Middle frontal gyrus (tissue), 1 donor: ENCODE measurements around the gene RNF149.
"Not testable (repeated sequence)": the region's sequence is repeated elsewhere in the genome, so short reads cannot be mapped to it uniquely, and the experiment has no call there.

Source experiments
- DNase-seq: peaks from one replicate; pipeline ENCODE4 v3.0.0-alpha.2; 2015; ENCODE audit warnings: low spot score; ENCODE audit errors: extremely low spot score

RNF149 gene

DNA sequence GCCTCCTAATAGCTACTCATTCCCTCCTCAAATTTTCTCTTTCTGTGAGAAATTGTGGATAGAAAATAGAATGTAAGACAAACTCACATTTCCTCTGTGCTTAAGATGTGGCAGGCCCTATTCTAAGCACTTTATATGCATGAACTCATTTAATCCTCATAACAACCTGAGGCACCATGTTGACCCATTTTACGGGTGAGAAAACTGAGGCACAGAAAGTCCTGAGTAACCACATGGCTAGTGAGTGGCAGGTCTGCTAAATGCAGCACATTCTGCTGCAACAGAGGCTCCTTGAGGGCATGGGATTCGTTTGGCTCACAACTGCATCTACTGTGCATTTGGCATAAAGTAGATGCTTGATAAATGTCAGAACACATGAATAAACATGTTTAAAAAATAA is 22.7 kb upstream of the RNF149 start:
- no peak for DNase-seq

DNA sequence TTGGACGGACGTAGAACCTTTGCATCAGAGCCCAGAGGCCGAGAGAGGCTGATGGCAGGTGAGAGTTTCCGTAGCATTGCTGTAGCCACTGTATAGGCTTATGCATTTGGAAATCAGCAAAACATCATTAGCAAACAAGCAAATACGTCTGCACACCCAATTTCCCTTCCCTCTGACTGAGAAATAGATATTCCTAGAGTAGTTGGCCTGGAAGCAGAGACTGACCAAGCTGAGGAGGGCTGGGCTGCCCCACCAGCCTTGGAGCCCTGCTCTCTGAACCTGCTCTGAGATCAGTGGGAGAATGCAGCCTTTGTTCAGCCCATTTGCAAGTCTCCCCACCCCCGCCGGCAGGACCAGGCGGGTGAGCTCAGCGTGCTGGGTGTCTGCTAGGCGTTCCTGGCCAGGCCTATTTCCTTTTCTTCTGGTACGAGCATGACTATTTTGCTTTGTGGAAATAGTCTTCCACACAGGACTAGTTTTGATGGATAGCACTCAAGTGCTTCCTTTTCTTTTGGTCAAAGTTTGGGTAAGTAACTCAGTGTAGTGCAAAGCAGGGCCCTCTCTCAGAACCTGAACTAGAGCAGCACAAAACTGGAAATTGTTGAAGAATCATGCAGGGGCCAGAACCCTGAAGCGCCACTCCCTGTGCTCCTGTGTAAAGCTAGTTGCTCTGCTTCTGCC is 21.9 kb upstream of the RNF149 start:
- DNase-seq = peak; percentile 37

DNA sequence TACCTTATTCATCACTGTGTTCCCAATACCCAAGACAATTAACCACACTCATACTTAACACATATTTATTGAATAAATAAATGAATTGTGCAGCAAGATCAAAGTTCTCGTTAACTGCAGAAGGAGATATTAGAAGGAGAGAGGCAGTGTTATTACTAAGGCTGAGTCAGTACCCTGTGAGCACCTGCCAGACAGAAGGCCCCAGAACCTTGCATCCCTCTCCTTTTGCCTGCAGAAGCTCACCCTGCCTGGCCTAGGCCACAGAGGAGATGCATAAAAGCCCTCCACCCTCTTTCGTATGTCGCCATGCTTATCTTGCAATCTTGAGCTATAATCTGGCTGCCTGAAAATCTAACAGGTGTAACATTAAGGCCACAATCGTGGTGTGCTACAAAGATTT is 20.5 kb upstream of the RNF149 start:
- no peak for DNase-seq

DNA sequence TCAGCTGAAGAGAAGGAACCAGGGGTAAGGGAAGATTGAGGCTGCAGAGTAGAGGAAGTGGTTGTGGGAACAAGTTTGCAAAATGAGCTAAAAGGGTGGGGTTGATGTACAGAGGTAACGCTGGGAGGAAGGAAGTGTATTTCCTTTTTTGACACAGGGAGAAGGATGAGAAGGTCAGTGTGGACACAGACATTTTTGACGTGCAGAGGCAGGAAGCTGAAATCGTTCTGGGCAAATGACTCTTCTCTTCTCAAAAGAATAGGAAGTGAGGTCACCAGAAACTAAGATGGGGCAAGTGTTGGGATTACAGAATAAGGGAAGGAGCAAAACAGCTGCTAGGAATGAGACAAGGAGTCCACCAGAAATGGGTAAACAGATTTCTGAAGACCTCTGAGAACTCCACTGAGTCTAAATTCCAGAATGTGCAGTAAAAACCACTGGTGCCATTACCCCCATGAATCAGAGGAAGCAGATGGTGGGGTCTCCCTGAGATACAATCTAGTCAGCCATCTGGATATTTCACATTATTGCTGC is 20.0 kb upstream of the RNF149 start:
- no peak for DNase-seq

DNA sequence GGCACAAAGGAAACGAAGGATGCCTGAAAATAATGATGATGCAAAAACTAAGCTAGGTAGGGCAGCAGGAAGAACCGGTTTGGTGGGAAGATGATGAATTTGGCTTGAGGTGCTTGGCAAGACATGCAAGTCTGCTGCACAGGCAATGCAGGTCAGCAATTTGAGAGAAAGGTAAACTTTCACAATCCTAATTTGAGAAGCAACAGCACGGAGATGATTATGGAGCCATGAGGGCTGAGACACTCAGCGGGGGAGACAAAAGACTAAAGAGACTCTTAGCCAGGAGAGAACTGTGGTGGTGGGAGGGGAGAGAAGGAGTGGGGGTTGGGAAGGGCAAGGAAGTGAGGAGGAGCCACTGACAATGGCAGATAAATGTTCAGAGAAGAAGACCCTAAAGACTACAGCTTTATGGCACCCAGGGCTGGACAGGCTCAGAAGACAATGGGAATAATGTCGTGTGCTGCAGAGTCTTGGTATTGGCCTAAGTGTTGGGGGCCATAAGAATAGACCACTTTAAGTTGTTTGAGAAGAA is 19.4 kb upstream of the RNF149 start:
- DNase-seq = no peak

DNA sequence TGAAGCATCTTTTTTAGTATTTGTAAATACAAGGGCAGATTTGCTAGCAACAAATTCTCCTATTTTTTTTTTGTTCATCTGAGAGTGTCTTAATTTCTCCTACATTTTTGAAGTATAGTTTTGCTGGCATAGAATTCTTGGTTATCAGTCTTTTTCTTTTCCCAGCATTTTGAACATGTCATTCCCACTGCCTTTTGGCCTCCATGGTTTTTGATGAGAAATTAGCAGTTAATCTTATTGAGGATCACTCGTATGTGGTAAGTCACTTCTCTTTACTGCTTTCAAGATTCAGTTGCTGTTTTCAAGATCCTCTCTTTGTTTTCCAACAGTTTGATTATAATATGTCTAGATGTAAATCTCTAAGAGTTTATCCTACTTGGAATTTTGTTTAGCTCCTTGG is 16.9 kb upstream of the RNF149 start:
- no peak for DNase-seq

DNA sequence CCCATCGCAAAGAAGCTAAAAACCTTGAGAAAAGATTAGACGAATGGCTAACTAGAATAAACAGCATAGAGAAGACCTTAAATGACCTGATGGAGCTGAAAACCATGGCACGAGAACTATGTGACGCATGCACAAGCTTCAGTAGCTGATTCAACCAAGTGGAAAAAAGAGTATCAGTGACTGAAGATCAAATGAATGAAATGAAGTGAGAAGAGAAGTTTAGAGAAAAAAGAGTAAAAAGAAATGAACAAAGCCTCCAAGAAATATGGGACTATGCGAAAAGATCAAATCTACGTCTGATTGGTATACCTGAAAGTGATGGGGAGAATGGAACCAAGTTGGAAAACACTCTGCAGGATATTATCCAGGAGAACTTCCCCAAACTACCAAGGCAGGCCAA is 8.1 kb upstream of the RNF149 start:
- not testable (repeated sequence) for DNase-seq

DNA sequence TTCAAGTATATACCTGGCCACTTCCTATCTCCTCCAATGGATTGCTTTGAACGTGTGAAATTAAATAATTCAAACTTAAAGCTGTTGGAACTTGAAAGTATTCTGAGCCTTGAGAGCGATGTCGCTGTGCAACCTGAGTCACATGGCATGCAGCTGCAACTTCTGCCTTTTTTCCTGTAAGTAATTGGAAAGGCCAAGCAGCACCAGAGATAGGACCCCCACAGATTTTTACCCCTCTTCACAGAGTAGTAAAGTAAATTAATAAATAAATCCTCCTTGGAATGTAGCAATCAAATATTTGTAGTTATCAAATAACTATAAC is 3.2 kb upstream of the RNF149 start:
- no peak for DNase-seq

DNA sequence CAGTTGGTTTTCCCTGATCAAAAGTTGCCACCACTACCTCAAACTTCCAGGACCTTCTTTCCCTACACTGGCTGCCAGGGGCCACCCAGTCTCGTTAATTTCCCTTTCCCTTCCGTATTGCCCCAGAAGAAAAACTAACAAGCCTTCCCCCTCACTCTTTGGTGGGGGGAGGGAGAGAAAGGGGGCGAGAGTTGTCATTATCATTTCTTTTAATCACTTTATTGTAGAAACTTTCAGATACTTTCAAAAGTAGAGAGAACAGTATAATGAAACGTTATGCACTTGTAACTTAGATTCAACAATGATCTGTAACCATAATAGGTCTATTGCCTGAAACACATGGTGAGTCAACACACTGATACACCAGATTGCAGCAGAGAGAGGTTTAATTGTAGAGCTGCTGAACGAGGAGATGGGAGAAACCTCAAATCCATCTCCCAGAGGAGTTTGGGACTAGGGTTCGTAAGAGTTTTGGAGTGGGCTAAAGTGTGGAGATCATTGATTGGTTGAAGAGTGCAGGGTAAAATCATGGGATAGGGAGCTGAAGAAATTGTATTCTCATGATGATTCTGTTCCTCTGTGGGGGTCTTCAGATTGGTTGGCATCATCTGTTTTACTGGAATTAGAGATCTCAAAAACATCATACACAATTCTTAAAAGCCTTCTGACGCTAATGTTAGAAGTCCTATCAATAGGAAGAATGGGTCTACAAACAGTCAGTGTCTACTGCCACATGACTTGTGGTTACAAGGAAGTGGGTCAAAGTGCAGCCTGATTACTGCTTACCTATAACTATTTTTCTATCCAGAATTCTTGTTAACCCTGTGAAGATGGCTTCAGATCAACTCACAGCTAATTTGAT is 2.6 kb upstream of the RNF149 start:
- no peak for DNase-seq

DNA sequence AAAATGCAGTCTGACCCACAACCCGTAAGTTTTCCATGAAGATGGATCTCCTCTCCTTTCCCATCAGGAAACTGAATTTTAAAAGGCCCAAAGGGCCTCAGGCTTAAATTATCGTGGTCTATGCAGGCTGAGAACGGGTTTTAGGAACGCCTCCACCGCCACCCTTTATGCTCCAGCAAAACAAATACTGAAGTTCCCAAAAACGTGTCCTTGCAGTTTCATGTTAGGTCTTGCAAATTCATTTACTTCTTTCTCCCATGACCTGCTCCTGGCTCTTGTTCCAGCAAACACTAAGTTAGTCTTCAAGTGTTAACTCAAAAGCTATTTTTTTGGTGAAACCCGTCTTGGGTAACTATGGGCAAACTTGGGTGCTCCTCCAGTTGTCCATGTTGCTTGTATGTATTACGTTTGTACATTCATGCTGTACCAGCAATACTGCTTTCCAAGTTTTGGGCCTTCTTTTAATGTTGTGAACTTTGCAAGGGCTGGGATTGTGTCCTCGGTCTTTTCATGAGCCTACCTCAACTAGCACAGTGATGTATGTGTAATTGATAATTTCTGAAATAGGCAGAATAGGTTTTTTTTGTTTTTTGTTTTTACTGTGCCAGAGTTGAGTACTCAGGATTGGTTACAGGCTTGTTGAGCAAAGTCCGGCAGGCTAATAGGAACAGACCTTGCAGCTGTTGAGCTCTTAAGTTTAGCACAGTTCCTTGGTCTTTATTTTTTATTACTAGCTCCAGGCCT is 1.8 kb upstream of the RNF149 start:
- no peak for DNase-seq

DNA sequence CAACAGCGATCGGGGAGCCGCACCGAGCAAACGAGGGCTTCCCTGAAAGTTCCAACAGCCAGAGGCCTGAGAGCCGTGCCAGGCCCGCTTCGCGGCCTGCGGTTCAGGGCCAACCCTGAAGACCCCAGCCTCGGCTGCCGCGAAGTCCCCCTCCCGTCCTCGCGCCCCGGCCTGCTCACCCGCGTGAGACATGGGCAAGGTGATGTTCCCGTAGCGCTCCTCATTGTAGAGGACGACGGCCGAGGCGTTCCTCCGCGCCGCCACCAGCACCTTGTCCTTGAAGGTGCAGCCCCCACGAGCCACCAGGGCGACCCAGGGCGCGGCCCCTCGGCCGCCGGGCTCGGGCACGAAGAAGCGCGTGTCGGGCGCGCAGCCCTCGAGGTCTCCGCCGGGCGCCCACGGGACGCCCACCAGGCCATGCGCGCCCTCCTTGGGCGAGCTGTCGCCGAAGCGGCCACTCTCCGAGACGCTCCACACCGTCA is 510 bp downstream of the RNF149 start:
- no peak for DNase-seq

DNA sequence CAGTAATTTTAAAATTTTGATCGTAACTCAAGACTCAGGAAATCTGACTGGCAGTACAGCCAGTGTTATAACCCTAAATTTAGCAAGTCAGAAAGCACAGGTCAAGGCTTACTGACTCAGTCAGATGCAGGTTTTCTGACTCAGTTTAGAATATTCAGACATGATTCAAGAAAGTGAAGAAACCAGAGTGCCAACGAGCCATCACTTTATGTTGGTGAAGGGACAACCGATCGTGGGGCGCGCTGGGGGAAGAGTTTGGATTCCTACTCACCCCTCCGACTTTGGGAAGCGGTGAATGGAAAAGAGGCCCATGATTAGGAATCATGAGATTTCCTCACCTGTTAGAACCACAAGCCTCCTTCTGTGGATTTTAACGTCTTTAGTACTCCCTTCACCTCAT is 998 bp downstream of the RNF149 start:
- DNase-seq = no peak

DNA sequence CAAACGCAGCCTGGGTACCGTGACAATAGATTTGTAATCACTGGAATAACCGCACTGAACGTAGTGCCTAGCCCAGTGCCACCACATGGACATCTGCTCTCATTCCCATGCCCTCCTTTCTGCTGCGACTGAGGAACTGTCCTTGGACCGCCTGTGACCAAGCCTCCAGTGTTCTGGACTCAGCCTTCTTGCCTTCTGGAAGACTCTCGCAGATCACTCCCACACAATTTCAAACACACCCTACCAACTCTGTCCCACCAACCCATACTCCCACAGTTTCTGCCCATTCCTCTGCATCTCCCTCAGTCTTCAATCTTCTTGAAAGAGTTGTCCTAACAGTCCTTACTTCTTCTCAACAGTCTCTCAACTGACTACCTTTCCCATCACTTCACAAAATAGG is 2.1 kb downstream of the RNF149 start:
- no peak for DNase-seq

DNA sequence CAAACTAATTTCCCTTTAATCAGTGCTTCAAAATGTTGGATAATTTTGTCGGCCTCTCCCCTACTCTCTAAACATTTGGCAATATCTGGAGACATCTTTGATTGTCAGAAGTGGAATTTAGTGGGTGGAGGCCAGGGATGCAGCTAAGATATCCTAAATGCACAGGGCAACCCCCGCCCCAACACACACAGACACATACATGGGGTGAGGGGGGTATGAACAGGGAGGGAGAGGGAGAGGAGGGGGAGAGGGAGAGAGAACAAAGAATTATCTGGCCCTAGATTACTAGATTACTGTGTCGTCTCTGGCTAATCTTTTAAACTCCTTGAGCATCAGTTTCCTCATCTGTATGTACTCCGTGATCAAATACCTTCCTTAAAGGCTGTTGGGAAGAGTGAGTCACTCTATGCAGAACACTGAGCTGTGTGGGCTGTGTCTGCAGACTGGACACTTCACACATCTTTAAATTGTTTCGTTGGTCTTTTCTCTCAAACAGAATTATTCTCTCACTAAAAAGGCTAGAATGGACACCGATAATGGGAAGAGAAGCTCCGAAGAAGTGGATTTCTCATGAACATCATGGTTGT is 2.9 kb downstream of the RNF149 start:
- peak; percentile 39 for DNase-seq

DNA sequence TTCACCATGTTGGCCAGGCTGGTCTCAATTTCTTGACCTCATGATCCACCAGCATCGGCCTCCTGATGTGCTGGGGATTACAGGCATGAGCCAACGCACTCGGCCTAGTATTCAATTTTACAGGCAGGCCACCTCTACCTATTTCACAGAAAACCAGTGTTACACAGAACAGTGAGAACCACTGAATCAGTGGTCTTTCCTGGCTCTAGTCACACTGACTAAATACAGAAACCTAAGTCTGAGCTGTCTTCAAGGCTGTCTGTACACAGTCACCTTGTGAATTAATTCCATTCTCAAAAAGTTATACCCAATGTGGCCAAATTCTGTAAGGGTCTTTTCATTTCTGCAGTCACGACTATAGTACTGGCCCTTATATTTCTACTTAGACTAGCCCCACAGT is 3.5 kb downstream of the RNF149 start:
- no peak for DNase-seq

DNA sequence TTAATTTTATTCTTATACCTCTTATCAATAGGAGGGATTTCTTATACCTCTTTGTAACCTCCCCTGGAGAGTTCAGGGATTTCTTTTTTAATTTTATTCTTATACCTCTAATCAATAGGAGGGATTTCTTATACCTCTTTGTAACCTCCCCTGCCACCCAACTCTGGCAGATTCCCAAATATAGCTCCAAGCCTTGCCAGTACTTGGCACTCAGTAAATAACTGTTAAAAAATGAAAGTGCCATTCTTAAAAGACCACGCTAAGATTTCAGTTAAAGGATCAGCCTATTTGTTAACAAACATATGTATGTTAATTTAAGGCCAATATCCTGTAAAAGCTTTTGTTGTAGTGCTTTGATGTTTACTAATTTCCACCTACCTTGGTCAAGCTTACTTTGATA is 4.8 kb downstream of the RNF149 start:
- no peak for DNase-seq

DNA sequence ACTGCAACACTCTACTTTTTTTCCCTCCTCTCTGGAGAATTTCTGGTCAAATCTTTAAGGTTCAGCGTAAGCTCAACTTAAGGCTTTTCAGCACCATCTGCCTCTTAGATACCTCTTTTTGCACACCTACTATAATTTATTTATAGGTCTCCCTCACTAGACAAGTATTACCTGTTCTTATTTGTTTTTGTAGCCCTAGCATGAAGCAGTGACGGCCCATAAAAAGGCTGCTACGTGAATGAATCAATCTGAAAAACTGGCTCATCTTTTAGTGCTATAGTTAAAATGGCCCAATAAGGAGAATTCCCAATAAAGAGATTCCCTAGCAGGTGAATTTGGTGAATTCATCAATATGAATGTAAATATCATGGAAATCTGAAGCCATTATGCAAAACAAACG is 6.5 kb downstream of the RNF149 start:
- DNase-seq = no peak

DNA sequence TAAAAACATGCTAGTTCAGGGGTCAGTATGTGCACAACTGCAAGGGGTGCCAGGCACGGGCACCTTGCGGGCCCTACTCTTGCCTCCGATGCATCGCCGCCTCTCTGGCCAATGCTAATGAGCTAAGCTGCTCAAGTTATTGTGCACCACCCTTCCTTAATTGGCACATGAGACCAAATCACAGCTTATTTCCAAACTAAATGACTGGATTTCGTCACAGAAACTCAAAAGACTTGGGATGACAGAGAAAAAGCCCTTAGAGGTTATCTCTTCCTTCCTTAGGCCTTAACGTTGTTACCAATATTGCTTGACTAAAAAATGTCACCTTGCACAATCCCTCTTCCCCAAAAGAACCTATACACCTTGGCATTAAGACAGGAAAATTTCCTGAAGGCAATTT is 7.7 kb downstream of the RNF149 start:
- no peak for DNase-seq

DNA sequence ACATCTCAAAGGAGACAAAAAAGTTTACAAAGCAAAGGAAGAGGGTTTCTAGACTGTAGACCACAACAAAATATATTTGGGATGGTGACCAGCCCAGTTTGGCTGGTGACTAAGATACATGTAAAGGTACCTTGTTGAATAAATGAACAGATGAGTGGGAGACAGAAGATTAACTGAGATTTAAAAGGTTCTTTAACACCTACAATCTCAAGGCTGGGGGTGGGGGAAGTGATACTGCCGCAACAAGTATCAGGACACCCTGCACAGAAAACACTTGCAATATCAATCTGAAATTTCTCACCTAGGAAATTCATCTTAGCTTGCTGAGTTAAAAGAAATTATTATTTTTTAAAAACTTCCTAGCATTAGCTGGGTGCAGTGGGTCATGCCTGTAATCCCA is 8.3 kb downstream of the RNF149 start:
- no peak for DNase-seq

DNA sequence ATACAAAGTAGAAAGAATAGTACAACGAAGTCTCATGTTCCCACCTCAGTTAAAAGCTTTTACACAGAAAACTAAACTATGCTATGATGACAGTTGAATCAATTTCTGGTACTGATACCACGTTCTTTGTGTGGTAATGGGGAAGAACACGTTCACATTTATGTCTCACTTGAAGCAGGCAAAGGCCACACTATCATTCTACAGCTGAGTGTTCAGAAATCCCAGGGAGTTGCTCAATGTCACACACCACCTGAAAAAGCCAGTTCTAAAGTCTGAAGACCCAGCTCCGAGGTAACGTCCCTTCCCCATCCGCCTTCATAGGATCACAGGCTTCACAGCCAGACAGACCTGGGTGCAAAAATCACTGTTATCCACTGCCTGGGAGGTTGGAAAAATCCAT is 8.9 kb downstream of the RNF149 start:
- no peak for DNase-seq

DNA sequence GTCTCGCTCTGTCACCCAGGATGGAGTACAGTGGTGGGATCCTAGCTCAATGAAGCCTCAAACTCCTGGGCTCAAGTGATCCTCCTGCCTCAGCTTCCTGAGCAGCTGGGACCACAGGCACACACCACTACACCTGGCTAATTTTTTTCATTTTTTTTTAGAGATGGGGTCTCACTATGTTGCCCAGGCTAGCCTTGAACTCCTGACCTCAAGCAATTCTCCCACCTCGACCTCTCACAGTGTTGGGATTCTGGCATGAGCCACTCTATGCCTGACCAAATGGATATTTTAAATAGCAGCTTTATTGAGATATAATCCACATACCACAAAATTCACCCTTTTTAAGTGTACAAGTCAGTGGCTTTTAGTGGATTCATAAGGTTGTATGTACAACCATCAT is 11.1 kb downstream of the RNF149 start:
- DNase-seq = no peak
